HEK293 (cell line): Measurements from ENCODE around the gene ITGAL.

Source experiments
- BCL6B ChIP-seq: fragments of 450-650 bp; formaldehyde crosslinking; IDR thresholded peaks from 2 replicates; pipeline ENCODE4 v1.5.1; 2017; ENCODE audit warnings: missing biosample characterization, missing genetic modification characterization
- GLIS2 ChIP-seq: fragments of 450-650 bp; formaldehyde crosslinking; IDR thresholded peaks from 2 replicates; pipeline ENCODE4 v1.5.1; 2016; ENCODE audit warnings: missing biosample characterization, missing genetic modification characterization
- HOXD13 ChIP-seq: sonication (generic); formaldehyde crosslinking; IDR thresholded peaks from 2 replicates; pipeline ENCODE4 v1.8.0; 2022; ENCODE audit warnings: missing genetic modification reagents, borderline replicate concordance
- KLF10 ChIP-seq: fragments of 450-650 bp; IDR thresholded peaks from 2 replicates; pipeline ENCODE4 v1.5.1; 2018; ENCODE audit warnings: missing biosample characterization, mild to moderate bottlenecking, missing genetic modification characterization
- MYNN ChIP-seq: fragments of 450-650 bp; formaldehyde crosslinking; IDR thresholded peaks from 2 replicates; pipeline ENCODE4 v1.5.1; 2016; ENCODE audit warnings: missing biosample characterization, missing genetic modification characterization, borderline replicate concordance
- MZF1 ChIP-seq: fragments of 450-650 bp; formaldehyde crosslinking; IDR thresholded peaks from 2 replicates; pipeline ENCODE4 v1.5.1; 2017; ENCODE audit warnings: missing biosample characterization, missing genetic modification characterization, borderline replicate concordance
- SP2 ChIP-seq: fragments of 450-650 bp; formaldehyde crosslinking; IDR thresholded peaks from 2 replicates; pipeline ENCODE4 v1.5.1; 2016; ENCODE audit warnings: missing biosample characterization, missing genetic modification characterization
- ZBTB44 ChIP-seq: fragments of 450-650 bp; IDR thresholded peaks from 2 replicates; pipeline ENCODE4 v1.5.1; 2018; ENCODE audit warnings: missing biosample characterization, mild to moderate bottlenecking, missing genetic modification characterization
- ZNF112 ChIP-seq: fragments of 450-650 bp; formaldehyde crosslinking; IDR thresholded peaks from 2 replicates; pipeline ENCODE4 v1.5.0; 2017; ENCODE audit warnings: missing biosample characterization, missing genetic modification characterization
- ZNF155 ChIP-seq: fragments of 450-650 bp; formaldehyde crosslinking; IDR thresholded peaks from 2 replicates; pipeline ENCODE4 v1.5.1; 2016; ENCODE audit warnings: missing biosample characterization, missing genetic modification characterization
- ZNF248 ChIP-seq: fragments of 450-650 bp; formaldehyde crosslinking; IDR thresholded peaks from 2 replicates; pipeline ENCODE4 v1.5.1; 2017; ENCODE audit warnings: missing biosample characterization, missing genetic modification characterization
- ZNF341 ChIP-seq: fragments of 450-650 bp; formaldehyde crosslinking; IDR thresholded peaks from 2 replicates; pipeline ENCODE4; 2016; ENCODE audit warnings: low read depth, missing biosample characterization, missing genetic modification characterization
- ZNF530 ChIP-seq: fragments of 450-650 bp; formaldehyde crosslinking; IDR thresholded peaks from 2 replicates; pipeline ENCODE4 v1.5.1; 2016; ENCODE audit warnings: low read depth, missing biosample characterization, missing genetic modification characterization
- ZNF544 ChIP-seq: fragments of 450-650 bp; formaldehyde crosslinking; IDR thresholded peaks from 2 replicates; pipeline ENCODE4 v1.5.0; 2017; ENCODE audit warnings: missing biosample characterization, missing genetic modification characterization
- ZNF560 ChIP-seq: fragments of 450-650 bp; formaldehyde crosslinking; IDR thresholded peaks from 2 replicates; pipeline ENCODE4 v1.5.1; 2017; ENCODE audit warnings: missing biosample characterization, missing genetic modification characterization, borderline replicate concordance
- ZNF623 ChIP-seq: fragments of 450-650 bp; formaldehyde crosslinking; IDR thresholded peaks from 2 replicates; pipeline ENCODE4 v1.5.1; 2016; ENCODE audit warnings: missing biosample characterization, missing genetic modification characterization
- ZNF658 ChIP-seq: fragments of 450-650 bp; formaldehyde crosslinking; IDR thresholded peaks from 2 replicates; pipeline ENCODE4; 2016; ENCODE audit warnings: missing biosample characterization, missing genetic modification characterization
- ZNF660 ChIP-seq: fragments of 450-650 bp; IDR thresholded peaks from 2 replicates; pipeline ENCODE4 v1.5.1; 2018; ENCODE audit warnings: missing biosample characterization, mild to moderate bottlenecking, missing genetic modification characterization
- ZNF76 ChIP-seq: fragments of 450-650 bp; formaldehyde crosslinking; IDR thresholded peaks from 2 replicates; pipeline ENCODE4; 2016; ENCODE audit warnings: low read depth, missing biosample characterization, missing genetic modification characterization, borderline replicate concordance
- ZSCAN16 ChIP-seq: fragments of 450-650 bp; formaldehyde crosslinking; IDR thresholded peaks from 2 replicates; pipeline ENCODE4 v1.5.1; 2016; ENCODE audit warnings: missing biosample characterization, missing genetic modification characterization
- ZSCAN30 ChIP-seq: fragments of 450-650 bp; IDR thresholded peaks from 2 replicates; pipeline ENCODE4 v1.5.1; 2018; ENCODE audit warnings: missing biosample characterization, mild to moderate bottlenecking, missing genetic modification characterization, moderate library complexity
- TF ChIP-seq, protein P1 (sequence below): fragments of 450-650 bp; formaldehyde crosslinking; conservative IDR thresholded peaks from 2 replicates; pipeline ENCODE4 v1.5.1; 2016; ENCODE audit warnings: low read depth, missing biosample characterization, missing genetic modification characterization
- TF ChIP-seq, protein P2 (sequence below): fragments of 450-650 bp; formaldehyde crosslinking; IDR thresholded peaks from 2 replicates; pipeline ENCODE4; 2016; ENCODE audit warnings: missing biosample characterization, missing genetic modification characterization
- TF ChIP-seq, protein P3 (sequence below): fragments of 450-650 bp; formaldehyde crosslinking; IDR thresholded peaks from 2 replicates; pipeline ENCODE4 v1.5.1; 2016; ENCODE audit warnings: missing biosample characterization, missing genetic modification characterization, borderline replicate concordance

ITGAL gene

DNA sequence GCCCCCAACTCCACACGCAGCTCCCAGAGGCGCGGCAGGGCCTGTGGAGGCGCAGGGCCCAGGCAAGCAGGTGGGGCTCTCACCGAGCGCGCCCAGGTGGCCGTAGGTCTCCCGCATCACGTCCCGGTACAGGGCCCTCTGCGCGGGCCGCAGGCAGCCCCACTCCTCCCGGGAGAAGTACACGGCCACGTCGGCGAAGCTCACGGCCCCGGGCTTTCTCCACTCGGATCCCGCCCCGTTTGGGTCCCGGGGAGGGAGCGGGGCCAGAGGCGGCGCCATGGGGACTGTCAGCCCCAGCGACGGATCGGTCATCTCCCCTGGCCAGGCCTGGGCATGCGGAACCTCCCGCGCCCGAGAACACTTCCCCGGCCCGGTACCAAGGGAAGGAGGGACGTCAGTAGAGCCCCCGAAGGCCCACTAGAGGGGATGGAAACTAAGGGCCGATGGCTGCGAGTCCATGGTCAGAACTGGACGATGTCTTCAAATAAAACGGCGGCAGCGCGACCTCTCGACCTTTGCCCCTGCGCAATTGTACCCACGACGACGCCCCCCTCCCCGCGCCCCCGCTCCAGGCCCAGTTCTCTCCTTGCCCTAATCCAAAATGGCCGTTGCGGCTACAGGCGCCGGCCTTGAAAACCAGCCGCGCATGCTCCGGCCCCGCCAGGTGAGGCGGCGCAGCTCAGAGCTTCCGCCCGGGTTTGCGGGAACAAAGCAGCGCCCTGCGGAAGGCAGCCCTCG lies 62.0 kb downstream of the ITGAL start, which contains the start of gene ZNF747 (continued):
- TF ChIP-seq ZNF660 (tag by site-specific recombination) (0 out of 2 replicates have a peak, but pooled peaks have one; percentile 71), GLIS2 (peak; percentile 73), MZF1 (tag by site-specific recombination) (peak; percentile 58; the same call in 1 of the 2 replicates), HOXD13 (no peak), ZNF155 (tag by site-specific recombination) (no peak), ZNF248 (tag by site-specific recombination) (no peak), ZBTB44 (tag by site-specific recombination) (peak; percentile 45; the same call in 1 of the 2 replicates), KLF10 (tag by site-specific recombination) (peak; percentile 83), ZNF341 (tag by site-specific recombination) (peak; percentile 83), BCL6B (tag by site-specific recombination) (no peak), MYNN (no peak), ZNF76 (tag by site-specific recombination) (peak; percentile 92), ZNF544 (tag by site-specific recombination) (no peak), ZNF658 (tag by site-specific recombination) (no peak), ZNF560 (tag by site-specific recombination) (no peak), ZSCAN16 (tag by site-specific recombination) (no peak; the same call in 1 of the 2 replicates), ZNF530 (tag by site-specific recombination) (no peak), ZSCAN30 (peak; percentile 43; the same call in 1 of the 2 replicates), ZNF112 (no peak), ZNF623 (tag by site-specific recombination) (no peak; the same call in 1 of the 2 replicates), SP2 (tag by site-specific recombination) (peak; percentile 91)
- TF ChIP-seq, protein P1, sequence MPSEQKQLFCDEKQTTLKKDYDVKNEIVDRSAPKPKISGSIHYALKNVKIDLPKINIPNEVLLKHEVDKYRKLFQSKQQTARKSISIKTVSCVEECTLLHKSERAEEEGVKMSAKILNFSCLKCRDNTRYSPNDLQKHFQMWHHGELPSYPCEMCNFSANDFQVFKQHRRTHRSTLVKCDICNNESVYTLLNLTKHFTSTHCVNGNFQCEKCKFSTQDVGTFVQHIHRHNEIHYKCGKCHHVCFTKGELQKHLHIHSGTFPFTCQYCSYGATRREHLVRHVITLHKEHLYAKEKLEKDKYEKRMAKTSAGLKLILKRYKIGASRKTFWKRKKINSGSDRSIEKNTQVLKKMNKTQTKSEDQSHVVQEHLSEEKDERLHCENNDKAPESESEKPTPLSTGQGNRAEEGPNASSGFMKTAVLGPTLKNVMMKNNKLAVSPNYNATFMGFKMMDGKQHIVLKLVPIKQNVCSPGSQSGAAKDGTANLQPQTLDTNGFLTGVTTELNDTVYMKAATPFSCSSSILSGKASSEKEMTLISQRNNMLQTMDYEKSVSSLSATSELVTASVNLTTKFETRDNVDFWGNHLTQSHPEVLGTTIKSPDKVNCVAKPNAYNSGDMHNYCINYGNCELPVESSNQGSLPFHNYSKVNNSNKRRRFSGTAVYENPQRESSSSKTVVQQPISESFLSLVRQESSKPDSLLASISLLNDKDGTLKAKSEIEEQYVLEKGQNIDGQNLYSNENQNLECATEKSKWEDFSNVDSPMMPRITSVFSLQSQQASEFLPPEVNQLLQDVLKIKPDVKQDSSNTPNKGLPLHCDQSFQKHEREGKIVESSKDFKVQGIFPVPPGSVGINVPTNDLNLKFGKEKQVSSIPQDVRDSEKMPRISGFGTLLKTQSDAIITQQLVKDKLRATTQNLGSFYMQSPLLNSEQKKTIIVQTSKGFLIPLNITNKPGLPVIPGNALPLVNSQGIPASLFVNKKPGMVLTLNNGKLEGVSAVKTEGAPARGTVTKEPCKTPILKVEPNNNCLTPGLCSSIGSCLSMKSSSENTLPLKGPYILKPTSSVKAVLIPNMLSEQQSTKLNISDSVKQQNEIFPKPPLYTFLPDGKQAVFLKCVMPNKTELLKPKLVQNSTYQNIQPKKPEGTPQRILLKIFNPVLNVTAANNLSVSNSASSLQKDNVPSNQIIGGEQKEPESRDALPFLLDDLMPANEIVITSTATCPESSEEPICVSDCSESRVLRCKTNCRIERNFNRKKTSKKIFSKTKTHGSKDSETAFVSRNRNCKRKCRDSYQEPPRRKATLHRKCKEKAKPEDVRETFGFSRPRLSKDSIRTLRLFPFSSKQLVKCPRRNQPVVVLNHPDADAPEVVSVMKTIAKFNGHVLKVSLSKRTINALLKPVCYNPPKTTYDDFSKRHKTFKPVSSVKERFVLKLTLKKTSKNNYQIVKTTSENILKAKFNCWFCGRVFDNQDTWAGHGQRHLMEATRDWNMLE (tag by site-specific recombination): peak; percentile 67; the same call in 1 of the 2 replicates
- TF ChIP-seq, protein P2, sequence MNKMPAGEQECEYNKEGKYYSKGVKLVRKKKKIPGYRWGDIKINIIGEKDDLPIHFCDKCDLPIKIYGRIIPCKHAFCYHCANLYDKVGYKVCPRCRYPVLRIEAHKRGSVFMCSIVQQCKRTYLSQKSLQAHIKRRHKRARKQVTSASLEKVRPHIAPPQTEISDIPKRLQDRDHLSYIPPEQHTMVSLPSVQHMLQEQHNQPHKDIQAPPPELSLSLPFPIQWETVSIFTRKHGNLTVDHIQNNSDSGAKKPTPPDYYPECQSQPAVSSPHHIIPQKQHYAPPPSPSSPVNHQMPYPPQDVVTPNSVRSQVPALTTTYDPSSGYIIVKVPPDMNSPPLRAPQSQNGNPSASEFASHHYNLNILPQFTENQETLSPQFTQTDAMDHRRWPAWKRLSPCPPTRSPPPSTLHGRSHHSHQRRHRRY (tag by site-specific recombination): no peak; the same call in 1 of the 2 replicates
- TF ChIP-seq, protein P3, sequence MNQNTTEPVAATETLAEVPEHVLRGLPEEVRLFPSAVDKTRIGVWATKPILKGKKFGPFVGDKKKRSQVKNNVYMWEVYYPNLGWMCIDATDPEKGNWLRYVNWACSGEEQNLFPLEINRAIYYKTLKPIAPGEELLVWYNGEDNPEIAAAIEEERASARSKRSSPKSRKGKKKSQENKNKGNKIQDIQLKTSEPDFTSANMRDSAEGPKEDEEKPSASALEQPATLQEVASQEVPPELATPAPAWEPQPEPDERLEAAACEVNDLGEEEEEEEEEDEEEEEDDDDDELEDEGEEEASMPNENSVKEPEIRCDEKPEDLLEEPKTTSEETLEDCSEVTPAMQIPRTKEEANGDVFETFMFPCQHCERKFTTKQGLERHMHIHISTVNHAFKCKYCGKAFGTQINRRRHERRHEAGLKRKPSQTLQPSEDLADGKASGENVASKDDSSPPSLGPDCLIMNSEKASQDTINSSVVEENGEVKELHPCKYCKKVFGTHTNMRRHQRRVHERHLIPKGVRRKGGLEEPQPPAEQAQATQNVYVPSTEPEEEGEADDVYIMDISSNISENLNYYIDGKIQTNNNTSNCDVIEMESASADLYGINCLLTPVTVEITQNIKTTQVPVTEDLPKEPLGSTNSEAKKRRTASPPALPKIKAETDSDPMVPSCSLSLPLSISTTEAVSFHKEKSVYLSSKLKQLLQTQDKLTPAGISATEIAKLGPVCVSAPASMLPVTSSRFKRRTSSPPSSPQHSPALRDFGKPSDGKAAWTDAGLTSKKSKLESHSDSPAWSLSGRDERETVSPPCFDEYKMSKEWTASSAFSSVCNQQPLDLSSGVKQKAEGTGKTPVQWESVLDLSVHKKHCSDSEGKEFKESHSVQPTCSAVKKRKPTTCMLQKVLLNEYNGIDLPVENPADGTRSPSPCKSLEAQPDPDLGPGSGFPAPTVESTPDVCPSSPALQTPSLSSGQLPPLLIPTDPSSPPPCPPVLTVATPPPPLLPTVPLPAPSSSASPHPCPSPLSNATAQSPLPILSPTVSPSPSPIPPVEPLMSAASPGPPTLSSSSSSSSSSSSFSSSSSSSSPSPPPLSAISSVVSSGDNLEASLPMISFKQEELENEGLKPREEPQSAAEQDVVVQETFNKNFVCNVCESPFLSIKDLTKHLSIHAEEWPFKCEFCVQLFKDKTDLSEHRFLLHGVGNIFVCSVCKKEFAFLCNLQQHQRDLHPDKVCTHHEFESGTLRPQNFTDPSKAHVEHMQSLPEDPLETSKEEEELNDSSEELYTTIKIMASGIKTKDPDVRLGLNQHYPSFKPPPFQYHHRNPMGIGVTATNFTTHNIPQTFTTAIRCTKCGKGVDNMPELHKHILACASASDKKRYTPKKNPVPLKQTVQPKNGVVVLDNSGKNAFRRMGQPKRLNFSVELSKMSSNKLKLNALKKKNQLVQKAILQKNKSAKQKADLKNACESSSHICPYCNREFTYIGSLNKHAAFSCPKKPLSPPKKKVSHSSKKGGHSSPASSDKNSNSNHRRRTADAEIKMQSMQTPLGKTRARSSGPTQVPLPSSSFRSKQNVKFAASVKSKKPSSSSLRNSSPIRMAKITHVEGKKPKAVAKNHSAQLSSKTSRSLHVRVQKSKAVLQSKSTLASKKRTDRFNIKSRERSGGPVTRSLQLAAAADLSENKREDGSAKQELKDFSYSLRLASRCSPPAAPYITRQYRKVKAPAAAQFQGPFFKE: no peak
